PC-3 (cell line): ENCODE measurements around the gene NPPB. TPM values are rescaled to one million over a fixed set of nuclear protein-coding genes. Genes with fewer than 3 reads are reported as not detected.

ENCODE experiments used
- ATAC-seq: fragments of 200-7000 bp; cut with Tn5 transposase; 2 replicates; pipeline ENCODE4 v1.9.1; 2020; ENCODE audit warnings: mild to moderate bottlenecking, moderate library complexity
- BruUV-seq: library from RNA; stranded (reverse); fragments of 400-500 nt; replicated peaks from 2 replicates; lab custom pipeline; 2021; lab: Mats Ljungman, UMichigan
- CTCF ChIA-PET: fragments of 300-600 bp; sonication (Branson Sonifier 250); formaldehyde crosslinking; loops from one replicate; lab custom pipeline; 2022; ENCODE audit warnings: antibody characterized with exemption; lab: Charles Lee
- POLR2A ChIA-PET: fragments of 300-600 bp; sonication (Branson Sonifier 250); formaldehyde crosslinking; loops from one replicate; lab custom pipeline; 2022; ENCODE audit warnings: antibody characterized with exemption; ENCODE audit not compliant: unreplicated experiment; lab: Charles Lee
- DNase-seq: peaks from one replicate; pipeline ENCODE4 v3.0.0-alpha.2; 2015
- H2AFZ ChIP-seq: fragments of 300-600 bp; sonication (generic); 2 replicates; pipeline ENCODE4 v1.6.0; 2016; ENCODE audit warnings: antibody characterized with exemption, low read length
- H3F3A ChIP-seq: fragments of 300-600 bp; sonication (generic); one replicate; pipeline ENCODE4 v1.6.0; 2017; ENCODE audit warnings: antibody characterized with exemption, low read length, control low read depth, mild to moderate bottlenecking; ENCODE audit not compliant: unreplicated experiment
- H3K27ac ChIP-seq: fragments of 300-600 bp; sonication (generic); 2 replicates; pipeline ENCODE4 v1.5.1; 2016; ENCODE audit warnings: mild to moderate bottlenecking, low read length
- H3K27me3 ChIP-seq: fragments of 300-600 bp; sonication (generic); 2 replicates; pipeline ENCODE4 v1.6.1; 2016; ENCODE audit warnings: low read length, mixed read lengths
- H3K36me3 ChIP-seq: fragments of 300-600 bp; sonication (generic); 2 replicates; pipeline ENCODE4 v1.6.1; 2016; ENCODE audit warnings: low read depth, mixed run types, low read length, mixed read lengths
- H3K4me1 ChIP-seq: fragments of 300-600 bp; sonication (generic); 2 replicates; pipeline ENCODE4 v1.5.1; 2016; ENCODE audit warnings: low read length; ENCODE audit not compliant: insufficient read depth
- H3K4me2 ChIP-seq: fragments of 300-600 bp; sonication (generic); 2 replicates; pipeline ENCODE4 v1.6.0; 2016; ENCODE audit warnings: low read length
- H3K4me3 ChIP-seq: fragments of 300-600 bp; sonication (generic); 2 replicates; pipeline ENCODE4 v1.5.1; 2016; ENCODE audit warnings: mild to moderate bottlenecking, low read length, mixed read lengths
- H3K79me2 ChIP-seq: fragments of 300-600 bp; sonication (generic); 2 replicates; pipeline ENCODE4 v1.6.1; 2017; ENCODE audit warnings: low read length, mixed read lengths
- H3K9ac ChIP-seq: fragments of 300-600 bp; sonication (generic); 2 replicates; pipeline ENCODE4 v1.6.0; 2016; ENCODE audit warnings: mild to moderate bottlenecking, low read length
- H3K9me2 ChIP-seq: fragments of 300-600 bp; sonication (generic); replicated peaks from 2 replicates; pipeline ENCODE4 v1.6.1; 2016; ENCODE audit warnings: mixed run types, low read length, mixed read lengths
- H3K9me3 ChIP-seq: fragments of 300-600 bp; sonication (generic); 2 replicates; pipeline ENCODE4 v1.6.1; 2016; ENCODE audit warnings: low read length, mixed read lengths
- H4K20me1 ChIP-seq: fragments of 300-600 bp; sonication (generic); 2 replicates; pipeline ENCODE4 v1.6.1; 2016; ENCODE audit warnings: low read length, mixed read lengths
- EZH2 ChIP-seq: fragments of 300-600 bp; sonication (generic); IDR thresholded peaks from one replicate; pipeline ENCODE4 v1.6.1; 2017; ENCODE audit warnings: antibody characterized with exemption, mild to moderate bottlenecking, low read length; ENCODE audit not compliant: unreplicated experiment
- EZH2phosphoT487 ChIP-seq: fragments of 300-600 bp; sonication (generic); IDR thresholded peaks from 2 replicates; pipeline ENCODE4 v1.6.1; 2018; ENCODE audit warnings: mild to moderate bottlenecking, antibody characterized with exemption, low read length, borderline replicate concordance
- intact Hi-C: fragments of 100-400 bp; cut with micrococcal nuclease; formaldehyde crosslinking; loops from 2 replicates; pipeline ENCODE4 v1.9.0; 2023
- total RNA-seq: library from RNA; depleted of rRNA; stranded (reverse); fragments of >200 nt; gene quantifications from 2 replicates; pipeline ENCODE4 v1.2.3, GENCODE V29; 2014
- TF ChIP-seq, protein P1 (sequence below): fragments of 300-600 bp; sonication (generic); conservative IDR thresholded peaks from 2 replicates; pipeline ENCODE4 v1.5.1; 2017; ENCODE audit warnings: antibody characterized with exemption, low read depth, mild to moderate bottlenecking, low read length

Gene NPPB
- total RNA-seq, 1 experiment from 2014 or later, result not detected

DNA sequence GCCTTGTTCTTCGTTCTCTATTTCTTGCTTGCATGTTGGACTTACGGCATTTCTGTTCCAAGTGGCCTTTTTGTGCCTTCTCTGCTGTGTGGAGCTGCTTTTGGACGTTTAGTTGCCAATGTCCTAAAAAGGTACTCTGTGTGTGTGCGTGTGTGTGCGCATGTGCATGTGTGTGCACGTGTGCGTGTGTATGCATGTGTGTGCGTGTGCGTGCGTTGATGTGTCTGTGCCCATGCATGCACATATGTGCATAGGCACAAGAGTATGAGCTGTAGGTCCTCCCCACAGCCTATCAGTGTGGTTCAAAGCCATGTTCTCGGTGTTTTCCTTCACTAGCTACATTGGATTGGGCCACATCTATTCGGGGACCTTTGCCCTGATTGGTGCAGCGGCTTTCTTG, 24.8 kb downstream of the NPPB start:
- H3F3A ChIP-seq, result no peaks in the 10 kb centered on the region
- no peak overlapping the region for H3K4me3 ChIP-seq
- H3K9me3 ChIP-seq, result no peaks in the 10 kb centered on the region
- POLR2A ChIA-PET, result no interaction called here
- H3K27ac ChIP-seq, result no peak overlapping the region
- TF ChIP-seq, protein P1, sequence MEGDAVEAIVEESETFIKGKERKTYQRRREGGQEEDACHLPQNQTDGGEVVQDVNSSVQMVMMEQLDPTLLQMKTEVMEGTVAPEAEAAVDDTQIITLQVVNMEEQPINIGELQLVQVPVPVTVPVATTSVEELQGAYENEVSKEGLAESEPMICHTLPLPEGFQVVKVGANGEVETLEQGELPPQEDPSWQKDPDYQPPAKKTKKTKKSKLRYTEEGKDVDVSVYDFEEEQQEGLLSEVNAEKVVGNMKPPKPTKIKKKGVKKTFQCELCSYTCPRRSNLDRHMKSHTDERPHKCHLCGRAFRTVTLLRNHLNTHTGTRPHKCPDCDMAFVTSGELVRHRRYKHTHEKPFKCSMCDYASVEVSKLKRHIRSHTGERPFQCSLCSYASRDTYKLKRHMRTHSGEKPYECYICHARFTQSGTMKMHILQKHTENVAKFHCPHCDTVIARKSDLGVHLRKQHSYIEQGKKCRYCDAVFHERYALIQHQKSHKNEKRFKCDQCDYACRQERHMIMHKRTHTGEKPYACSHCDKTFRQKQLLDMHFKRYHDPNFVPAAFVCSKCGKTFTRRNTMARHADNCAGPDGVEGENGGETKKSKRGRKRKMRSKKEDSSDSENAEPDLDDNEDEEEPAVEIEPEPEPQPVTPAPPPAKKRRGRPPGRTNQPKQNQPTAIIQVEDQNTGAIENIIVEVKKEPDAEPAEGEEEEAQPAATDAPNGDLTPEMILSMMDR, result no peak
- TF ChIP-seq EZH2, result no peak
- TF ChIP-seq EZH2phosphoT487, result no peak
- H3K79me2 ChIP-seq, result no peaks in the 10 kb centered on the region
- H3K27me3 ChIP-seq, result no peaks in the 10 kb centered on the region
- no peak overlapping the region for H3K9ac ChIP-seq
- intact Hi-C loops, result no loop called here
- H4K20me1 ChIP-seq, result no peaks in the 10 kb centered on the region
- peaks cover 20% of the 10 kb centered on the region for H3K36me3 ChIP-seq
- no peak overlapping the region for H3K4me2 ChIP-seq
- DNase-seq, result no peak
- CTCF ChIA-PET, result no interaction called here
- no TSS peak for BruUV-seq
- H2AFZ ChIP-seq, result no peak overlapping the region
- no peak for ATAC-seq
- no peaks in the 10 kb centered on the region for H3K4me1 ChIP-seq
- no peaks in the 10 kb centered on the region for H3K9me2 ChIP-seq

DNA sequence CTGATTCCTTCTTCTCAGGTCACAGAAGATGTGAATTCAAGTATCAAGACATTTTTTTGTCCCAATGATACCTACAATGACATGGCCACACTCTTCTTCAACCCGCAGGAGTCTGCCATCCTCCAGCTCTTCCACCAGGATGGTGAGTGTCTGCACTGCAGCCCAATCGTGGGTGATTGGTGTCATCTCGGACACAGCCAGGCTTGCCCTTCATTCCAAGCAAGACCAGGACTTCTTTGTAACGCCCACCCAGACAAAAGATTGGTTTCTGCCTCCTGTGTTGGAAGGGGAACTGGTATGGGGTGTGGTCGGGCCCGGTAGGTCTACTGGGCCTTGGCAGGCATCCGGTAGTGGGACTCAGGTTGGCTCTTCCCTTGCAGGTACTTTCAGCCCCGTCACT, 25.2 kb downstream of the NPPB start:
- ChIA-PET POLR2A (no interaction called here), CTCF (no interaction called here)
- Histone ChIP-seq H4K20me1 (no peaks in the 10 kb centered on the region), H3K9me2 (no peaks in the 10 kb centered on the region), H3K27me3 (no peaks in the 10 kb centered on the region), H3K4me3 (no peak overlapping the region), H3K9me3 (no peaks in the 10 kb centered on the region), H3K27ac (no peak overlapping the region), H3K9ac (no peak overlapping the region), H3F3A (no peaks in the 10 kb centered on the region), H3K79me2 (no peaks in the 10 kb centered on the region), H3K4me2 (no peak overlapping the region), H3K36me3 (peaks cover 23% of the 10 kb centered on the region), H3K4me1 (no peaks in the 10 kb centered on the region), H2AFZ (no peak overlapping the region)
- no TSS peak for BruUV-seq
- intact Hi-C loops, result no loop called here
- ATAC-seq (no peak), DNase-seq (no peak)
- TF ChIP-seq, protein P1, result no peak
- no peak for TF ChIP-seq EZH2phosphoT487
- TF ChIP-seq EZH2, result no peak

DNA sequence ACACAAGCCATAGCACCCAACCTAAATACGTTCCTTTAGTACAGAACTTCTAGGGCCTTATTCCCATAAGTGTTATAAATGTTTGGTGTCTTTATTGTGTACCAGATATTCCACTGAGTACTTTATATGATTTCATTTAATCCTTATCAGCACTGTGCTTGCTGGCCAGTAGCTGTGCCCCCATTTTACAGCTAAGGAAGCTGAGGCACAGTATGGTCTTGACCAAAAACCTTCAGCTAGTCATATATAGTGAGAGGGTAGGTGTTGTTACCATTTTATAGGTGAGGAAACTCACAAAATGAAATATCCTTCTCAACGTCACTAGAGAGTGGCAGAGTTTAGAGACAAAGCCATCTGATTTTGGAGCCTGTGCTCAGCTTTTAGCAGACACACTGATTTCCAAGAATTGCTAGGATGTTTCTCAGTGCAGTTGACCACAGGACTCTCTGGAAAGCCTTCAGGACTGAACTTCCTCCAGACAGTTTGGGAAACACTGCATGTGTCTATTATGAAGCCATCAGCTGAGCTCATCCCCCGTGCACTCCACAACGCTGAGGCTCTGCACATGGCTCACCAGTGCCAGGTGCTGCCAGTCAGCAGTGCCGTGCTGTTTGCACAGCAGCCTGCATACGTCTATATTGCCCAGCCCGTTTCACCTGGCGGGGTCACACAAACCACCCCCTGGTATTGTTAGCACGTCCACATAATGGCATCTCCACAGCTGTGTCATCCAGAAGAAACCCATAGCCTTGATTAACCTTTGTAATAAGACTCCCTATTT, 26.6 kb downstream of the NPPB start:
- H3K4me1 ChIP-seq, result no peaks in the 10 kb centered on the region
- ChIA-PET POLR2A (no interaction called here), CTCF (no interaction called here)
- H3K27me3 ChIP-seq, result no peaks in the 10 kb centered on the region
- no peaks in the 10 kb centered on the region for H3K9me3 ChIP-seq
- H3K4me3 ChIP-seq, result no peak overlapping the region
- no peaks in the 10 kb centered on the region for H3K79me2 ChIP-seq
- no peak overlapping the region for H3K27ac ChIP-seq
- BruUV-seq, result no TSS peak
- TF ChIP-seq EZH2 (no peak), EZH2phosphoT487 (no peak)
- TF ChIP-seq, protein P1, result no peak
- intact Hi-C loops, result no loop called here
- no peak overlapping the region for H3K4me2 ChIP-seq
- no peaks in the 10 kb centered on the region for H4K20me1 ChIP-seq
- H3K9ac ChIP-seq, result no peak overlapping the region
- ATAC-seq (no peak), DNase-seq (no peak)
- peaks cover 21% of the 10 kb centered on the region for H3K36me3 ChIP-seq
- no peaks in the 10 kb centered on the region for H3K9me2 ChIP-seq
- H3F3A ChIP-seq, result no peaks in the 10 kb centered on the region
- H2AFZ ChIP-seq, result no peak overlapping the region
